NB4 (cell line): ENCODE results near the gene VWA3A.
"Not testable (repeated sequence)": the region's sequence is repeated elsewhere in the genome, so short reads cannot be mapped to it uniquely, and the experiment has no call there.

Experiments used
- DNase-seq: peaks from one replicate; pipeline ENCODE4 v3.0.0; 2010; ENCODE audit warnings: low read depth
- H3K4me3 ChIP-seq: one replicate; pipeline ENCODE4 v1.5.1; 2011; ENCODE audit warnings: mild to moderate bottlenecking, low read depth, low read length, moderate library complexity
- MYC ChIP-seq: IDR thresholded peaks from 2 replicates; pipeline ENCODE4 v1.6.1; 2011; ENCODE audit warnings: low read depth, low read length
- POLR2A ChIP-seq: IDR thresholded peaks from 2 replicates; pipeline ENCODE4 v1.6.1; 2011; ENCODE audit warnings: mild to moderate bottlenecking; ENCODE audit not compliant: insufficient read length; ENCODE audit errors: extremely low read depth
- TF ChIP-seq, protein P1 (sequence below): IDR thresholded peaks from one replicate; pipeline ENCODE4 v1.5.1; 2012; ENCODE audit warnings: low read depth, low read length
- TF ChIP-seq, protein P2 (sequence below): IDR thresholded peaks from 2 replicates; pipeline ENCODE4 v1.6.1; 2011; ENCODE audit warnings: low read depth, low read length

VWA3A gene, protein sequence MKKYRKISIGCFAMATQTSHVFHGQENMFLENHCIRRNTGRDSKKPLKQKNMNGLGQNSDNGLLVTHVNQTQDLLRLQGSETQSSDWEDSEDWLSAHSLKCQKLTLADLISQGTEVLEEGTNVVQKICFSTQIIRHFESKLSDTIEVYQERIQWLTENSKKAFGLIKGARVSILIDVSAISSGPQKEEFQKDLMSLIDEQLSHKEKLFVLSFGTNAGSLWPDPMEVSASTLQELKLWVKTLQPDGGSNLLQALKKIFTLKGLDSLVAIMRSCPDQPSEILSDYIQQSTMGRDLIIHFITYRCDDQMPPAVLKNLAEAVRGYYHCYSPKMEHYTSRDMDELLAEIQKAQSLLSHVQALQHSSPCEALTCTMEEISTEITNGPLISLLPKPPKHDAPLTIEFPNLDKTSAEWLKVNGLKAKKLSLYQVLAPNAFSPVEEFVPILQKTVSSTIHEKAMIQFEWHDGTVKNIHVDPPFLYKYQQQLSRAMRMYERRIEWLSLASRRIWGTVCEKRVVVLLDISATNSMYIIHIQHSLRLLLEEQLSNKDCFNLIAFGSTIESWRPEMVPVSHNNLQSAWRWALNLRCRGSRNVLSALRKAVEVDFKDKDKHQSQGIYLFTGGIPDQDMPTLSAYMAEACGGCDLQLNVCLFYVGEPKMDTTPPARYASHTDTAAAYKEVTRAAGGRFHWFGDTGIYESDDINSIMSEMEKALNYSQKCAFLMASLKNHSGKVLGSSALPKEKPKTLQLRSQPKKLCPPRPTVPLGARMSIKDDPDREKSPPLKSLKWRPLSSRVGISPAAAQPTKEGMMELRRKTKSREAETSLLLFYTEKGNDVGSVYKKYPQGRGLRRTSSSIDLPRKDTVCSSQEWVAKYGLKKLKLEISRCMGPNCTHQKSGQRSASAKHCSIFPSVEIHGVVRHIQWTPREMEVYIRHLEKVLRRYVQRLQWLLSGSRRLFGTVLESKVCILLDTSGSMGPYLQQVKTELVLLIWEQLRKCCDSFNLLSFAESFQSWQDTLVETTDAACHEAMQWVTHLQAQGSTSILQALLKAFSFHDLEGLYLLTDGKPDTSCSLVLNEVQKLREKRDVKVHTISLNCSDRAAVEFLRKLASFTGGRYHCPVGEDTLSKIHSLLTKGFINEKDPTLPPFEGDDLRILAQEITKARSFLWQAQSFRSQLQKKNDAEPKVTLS

DNA sequence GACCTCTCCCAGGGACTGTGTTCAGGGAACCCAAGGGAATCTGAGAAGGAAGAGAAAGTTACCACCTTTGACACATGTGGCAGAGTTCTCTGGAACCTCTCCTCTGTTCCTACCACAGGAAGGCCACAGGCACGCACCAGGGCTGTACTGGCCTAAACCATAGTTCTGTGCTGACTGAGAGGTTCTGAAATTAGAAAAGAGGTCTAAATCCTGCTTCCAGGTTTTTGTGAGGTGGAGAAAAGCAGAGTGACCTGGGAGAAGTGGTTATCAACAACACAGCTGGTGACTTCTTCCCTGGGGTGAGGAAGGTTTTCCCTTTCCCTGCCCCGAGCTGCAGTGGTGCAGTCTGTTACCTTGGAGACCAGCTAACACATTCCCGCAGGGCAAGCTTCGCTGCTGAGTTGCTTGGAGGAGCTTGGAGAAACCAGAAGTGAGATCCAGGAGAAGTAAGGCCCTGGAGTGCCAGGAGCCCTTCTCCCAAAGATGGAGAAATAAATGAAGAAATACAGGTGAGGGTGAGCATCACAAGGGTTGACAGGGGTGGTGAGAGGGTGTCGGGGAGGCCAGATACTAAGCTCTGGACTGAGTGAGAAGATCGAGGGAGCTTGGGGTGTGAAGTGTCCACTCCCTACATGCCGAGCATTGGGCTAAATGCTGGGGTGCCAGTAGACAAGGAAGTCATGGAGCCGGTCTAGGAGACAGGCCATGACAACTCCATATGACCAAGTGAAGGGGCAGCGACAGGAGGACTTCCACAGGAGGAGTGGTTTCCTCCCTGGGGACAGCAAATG, at the start of gene VWA3A:
Gene VWA3A, plus strand, starts transcription at position 399 of the 791 bp plus-strand sequence. Its CDS starts 97 bp downstream, at position 496.
- H3K4me3 ChIP-seq: no peak within 1 kb of the TSS
- DNase-seq: no peak
- TF ChIP-seq POLR2A (no peak), MYC (no peak)
- TF ChIP-seq, protein P1, sequence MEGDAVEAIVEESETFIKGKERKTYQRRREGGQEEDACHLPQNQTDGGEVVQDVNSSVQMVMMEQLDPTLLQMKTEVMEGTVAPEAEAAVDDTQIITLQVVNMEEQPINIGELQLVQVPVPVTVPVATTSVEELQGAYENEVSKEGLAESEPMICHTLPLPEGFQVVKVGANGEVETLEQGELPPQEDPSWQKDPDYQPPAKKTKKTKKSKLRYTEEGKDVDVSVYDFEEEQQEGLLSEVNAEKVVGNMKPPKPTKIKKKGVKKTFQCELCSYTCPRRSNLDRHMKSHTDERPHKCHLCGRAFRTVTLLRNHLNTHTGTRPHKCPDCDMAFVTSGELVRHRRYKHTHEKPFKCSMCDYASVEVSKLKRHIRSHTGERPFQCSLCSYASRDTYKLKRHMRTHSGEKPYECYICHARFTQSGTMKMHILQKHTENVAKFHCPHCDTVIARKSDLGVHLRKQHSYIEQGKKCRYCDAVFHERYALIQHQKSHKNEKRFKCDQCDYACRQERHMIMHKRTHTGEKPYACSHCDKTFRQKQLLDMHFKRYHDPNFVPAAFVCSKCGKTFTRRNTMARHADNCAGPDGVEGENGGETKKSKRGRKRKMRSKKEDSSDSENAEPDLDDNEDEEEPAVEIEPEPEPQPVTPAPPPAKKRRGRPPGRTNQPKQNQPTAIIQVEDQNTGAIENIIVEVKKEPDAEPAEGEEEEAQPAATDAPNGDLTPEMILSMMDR: no peak
- TF ChIP-seq, protein P2, sequence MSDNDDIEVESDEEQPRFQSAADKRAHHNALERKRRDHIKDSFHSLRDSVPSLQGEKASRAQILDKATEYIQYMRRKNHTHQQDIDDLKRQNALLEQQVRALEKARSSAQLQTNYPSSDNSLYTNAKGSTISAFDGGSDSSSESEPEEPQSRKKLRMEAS: no peak

DNA sequence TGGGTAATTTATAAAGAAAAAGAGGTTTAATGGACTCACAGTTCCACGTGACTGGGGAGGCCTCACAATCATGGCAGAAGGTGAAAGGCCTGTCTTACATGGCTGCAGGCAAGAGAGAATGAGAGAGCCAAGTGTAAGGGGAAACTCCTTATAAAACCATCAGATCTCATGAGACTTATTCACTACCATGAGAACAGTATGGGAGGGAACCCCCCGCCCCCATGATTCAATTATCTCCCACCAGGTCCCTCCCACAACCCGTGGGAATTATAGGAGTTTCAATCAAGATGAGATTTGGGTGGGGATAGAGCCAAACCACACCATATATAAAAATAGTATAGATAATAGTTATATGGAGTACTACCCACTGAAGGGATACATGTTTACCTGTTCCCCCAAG, 48.5 kb upstream of the VWA3A start:
- not testable (repeated sequence) for DNase-seq

DNA sequence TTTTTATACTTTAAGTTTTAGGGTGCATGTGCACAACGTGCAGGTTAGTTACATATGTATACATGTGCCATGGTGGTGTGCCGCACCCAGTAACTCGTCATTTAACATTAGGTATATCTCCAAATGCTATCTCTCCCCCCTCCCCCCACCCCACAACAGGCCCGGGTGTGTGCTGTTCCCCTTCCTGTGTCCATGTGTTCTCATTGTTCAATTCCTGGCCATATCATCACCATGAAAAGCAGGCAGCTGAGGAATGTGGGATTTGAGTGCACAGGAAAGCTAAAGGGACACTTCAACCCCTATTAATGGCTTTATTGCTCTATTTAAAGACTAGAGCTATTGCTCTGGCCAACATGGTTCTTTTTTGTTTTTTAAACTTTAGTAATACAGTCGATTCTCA, 46.5 kb upstream of the VWA3A start:
- not testable (repeated sequence) for H3K4me3 ChIP-seq, DNase-seq

More for the DNA sequence above, 48.5 kb upstream of the VWA3A start:
- not testable (repeated sequence) for H3K4me3 ChIP-seq

DNA sequence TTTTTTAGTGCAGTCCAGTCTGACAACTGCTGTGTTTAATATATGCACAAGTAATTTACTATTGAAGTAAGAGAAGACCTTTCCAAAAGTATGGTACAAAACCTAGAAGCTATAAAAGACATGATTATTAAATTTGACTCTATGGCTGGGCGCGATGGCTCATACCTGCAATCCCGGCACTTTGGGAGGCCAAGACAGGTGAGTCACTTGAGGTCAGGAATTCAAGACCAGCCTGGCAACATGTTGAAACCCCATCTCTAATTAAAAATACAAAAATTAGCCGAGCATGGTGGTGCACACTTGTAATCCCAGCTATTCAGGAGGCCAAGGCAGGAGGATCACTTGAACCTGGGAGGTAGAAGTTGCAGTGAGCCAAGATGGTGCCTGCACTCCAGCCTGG, 41.4 kb upstream of the VWA3A start:
- H3K4me3 ChIP-seq: no peak overlapping the region
- DNase-seq: no peak
- TF ChIP-seq POLR2A: no peak
- TF ChIP-seq, protein P1: no peak
- TF ChIP-seq MYC: no peak
- TF ChIP-seq, protein P2: no peak

DNA sequence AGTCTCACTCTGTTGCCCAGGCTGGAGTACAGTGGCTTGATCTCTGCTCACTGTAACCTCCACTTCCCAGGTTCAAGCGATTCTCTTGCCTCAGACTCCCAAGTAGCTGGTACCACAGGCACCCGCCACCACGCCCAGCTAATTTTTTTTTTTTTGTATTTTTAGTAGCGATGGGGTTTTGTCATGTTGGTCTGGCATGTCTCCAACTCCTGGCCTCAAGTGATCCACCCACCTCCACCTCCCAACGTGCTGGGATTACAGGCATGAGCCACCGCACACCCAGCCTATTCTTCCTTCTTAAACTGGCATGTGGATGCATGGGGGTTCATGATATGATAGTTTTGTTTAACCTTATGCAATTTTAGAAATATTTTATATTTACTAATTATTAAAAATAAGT, 39.4 kb upstream of the VWA3A start:
- no peak for TF ChIP-seq MYC
- TF ChIP-seq, protein P2: no peak
- TF ChIP-seq, protein P1: no peak
- TF ChIP-seq POLR2A: no peak
- no peak overlapping the region for H3K4me3 ChIP-seq
- no peak for DNase-seq

DNA sequence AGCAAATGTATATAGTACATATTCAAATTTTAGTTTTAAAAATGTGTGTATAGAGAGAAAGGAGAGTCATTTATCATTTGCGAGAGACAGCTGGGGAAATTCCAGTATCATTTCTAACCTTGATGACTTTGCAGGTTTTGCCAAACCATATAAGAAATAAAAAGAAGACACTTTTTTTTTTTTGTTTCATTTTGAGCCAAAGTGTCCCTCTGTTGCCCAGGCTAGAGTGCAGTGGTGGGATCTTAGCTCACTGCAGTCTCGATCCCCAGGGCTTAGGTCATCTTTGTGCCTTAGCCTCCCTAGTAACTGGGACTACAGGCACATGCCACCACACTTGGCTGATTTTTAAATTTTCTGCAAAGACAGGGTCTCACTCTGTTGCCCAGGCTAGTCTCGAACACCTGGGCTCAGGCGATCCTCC, 38.4 kb upstream of the VWA3A start:
- H3K4me3 ChIP-seq: no peak overlapping the region
- no peak for DNase-seq
- TF ChIP-seq MYC (no peak), POLR2A (no peak)
- TF ChIP-seq, protein P2: no peak
- TF ChIP-seq, protein P1: no peak
